GM19099 (cell line): Measurements from ENCODE around the gene ADPGK.

ENCODE experiments used
- POLR2A ChIP-seq: IDR thresholded peaks from 3 replicates; pipeline ENCODE4 v1.6.1; 2011; ENCODE audit warnings: low read depth; ENCODE audit not compliant: insufficient read length; ENCODE audit errors: extremely low read depth

The ADPGK gene

DNA sequence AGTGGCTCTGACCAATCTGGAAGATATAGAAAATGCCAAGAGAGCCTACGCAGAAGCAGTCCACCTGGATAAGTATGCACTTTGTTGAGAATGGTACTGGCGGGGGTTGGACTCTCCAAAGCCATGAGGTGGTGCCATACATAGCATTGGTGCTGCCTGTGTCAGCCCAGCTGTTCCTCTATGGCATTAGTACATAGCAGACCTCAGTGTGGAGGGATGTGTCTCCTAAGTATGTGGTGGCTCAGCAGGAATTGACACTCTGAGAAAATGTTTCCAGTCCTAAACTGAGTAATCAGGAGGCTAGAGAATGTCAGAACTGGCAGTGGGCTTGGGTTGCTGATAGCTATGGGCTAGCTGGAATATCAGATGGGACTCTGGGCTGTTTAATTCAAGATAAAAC is 48.4 kb downstream of the ADPGK start:
- TF ChIP-seq POLR2A: no peak

- TF ChIP-seq POLR2A: no peak
Measured at GRCh38 chr15:72733941-72734738, 49.4 kb downstream of the ADPGK start.

DNA sequence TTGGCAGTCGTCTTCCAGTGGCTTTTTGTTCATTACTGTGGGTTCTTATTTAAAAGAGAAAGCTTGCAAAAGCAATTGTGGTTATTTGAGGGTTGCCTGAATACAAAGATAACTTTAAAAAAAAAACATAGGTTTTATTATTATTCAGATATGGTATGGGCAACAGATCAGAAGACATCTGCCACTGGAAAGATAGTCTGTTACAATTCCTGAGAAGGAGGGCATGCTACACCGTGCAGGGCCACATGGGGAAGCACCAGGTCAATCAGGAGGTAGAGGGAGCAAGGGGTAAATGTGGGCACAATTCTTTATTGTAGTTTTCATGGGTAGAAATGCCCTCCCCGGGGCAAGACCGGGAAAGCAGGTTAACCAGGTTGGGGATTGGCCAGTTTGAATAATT is 51.0 kb downstream of the ADPGK start:
- no peak for TF ChIP-seq POLR2A

- TF ChIP-seq POLR2A: no peak
Measured at GRCh38 chr15:72732086-72732485, 51.5 kb downstream of the ADPGK start.

GRCh38 chr15:72728821-72729220 is 54.7 kb downstream of the ADPGK start:
- TF ChIP-seq POLR2A: no peak

GRCh38 chr15:72727154-72727553 is 56.4 kb downstream of the ADPGK start:
- TF ChIP-seq POLR2A: no peak

GRCh38 chr15:72725446-72725845 is 58.1 kb downstream of the ADPGK start:
- TF ChIP-seq POLR2A: no peak

DNA sequence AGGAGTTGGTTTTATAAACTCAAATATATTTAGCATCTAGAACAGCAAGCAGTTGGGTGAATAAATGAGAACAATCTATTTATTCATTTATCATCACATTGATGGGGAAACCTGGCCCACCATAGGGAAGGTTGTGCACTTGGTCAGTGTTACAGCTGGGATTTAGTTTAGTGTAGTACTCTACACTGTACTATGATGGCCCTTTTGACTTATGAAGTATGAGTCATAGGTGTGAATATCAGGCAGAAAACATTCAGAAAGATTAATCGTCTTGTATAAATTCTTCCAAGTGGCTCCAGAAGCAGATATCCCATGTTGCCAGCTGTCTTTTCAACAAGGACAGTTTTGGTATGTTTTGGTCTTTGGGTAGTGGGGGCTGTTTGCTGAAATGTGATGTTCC is 59.5 kb downstream of the ADPGK start:
- TF ChIP-seq POLR2A: no peak

DNA sequence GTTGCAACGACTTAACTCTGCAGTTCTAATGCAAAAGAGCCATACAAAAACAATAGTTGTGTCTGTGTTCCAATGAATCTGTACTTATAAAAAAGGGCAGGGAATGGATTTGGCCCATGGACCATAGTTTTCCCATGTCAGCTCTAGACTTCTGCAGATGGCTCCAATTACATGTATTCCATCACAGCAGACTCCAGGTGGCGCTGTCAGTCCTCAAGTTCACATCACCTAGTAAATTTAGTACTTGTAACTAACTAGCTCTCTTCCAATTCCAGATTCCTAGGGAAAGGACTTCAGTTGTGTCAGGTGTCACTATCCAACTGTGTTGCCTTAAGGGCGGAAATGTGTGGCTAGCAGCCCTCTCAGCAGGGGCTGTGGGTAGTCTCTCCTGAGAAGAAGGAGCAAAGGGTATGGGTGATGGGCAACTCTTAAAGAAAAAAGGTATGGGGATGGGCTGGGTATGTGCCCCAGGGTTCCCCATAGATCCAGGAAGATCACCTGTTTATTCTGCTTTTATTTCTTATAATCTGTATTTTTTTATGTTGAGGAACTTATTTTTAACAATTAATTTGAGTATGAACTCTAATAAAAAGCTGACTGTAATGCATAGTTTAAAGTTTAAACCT is 61.4 kb downstream of the ADPGK start:
- TF ChIP-seq POLR2A: no peak

GRCh38 chr15:72706266-72706665 is 77.3 kb downstream of the ADPGK start:
- no peak for TF ChIP-seq POLR2A
